GM21717 (cell line): ENCODE measurements around the gene OST4.

Experiments used
- ATAC-seq: cut with Tn5 transposase; IDR thresholded peaks from one replicate; pipeline ENCODE4 v1.9.1; 2021; ENCODE audit warnings: mild to moderate bottlenecking, moderate library complexity; ENCODE audit not compliant: unreplicated experiment

Gene OST4

GRCh38 chr2:27093430-27094352 lies 22.2 kb upstream of the OST4 start:
- ATAC-seq = no peak

GRCh38 chr2:27092696-27093429 lies 21.4 kb upstream of the OST4 start:
- ATAC-seq = no peak

DNA sequence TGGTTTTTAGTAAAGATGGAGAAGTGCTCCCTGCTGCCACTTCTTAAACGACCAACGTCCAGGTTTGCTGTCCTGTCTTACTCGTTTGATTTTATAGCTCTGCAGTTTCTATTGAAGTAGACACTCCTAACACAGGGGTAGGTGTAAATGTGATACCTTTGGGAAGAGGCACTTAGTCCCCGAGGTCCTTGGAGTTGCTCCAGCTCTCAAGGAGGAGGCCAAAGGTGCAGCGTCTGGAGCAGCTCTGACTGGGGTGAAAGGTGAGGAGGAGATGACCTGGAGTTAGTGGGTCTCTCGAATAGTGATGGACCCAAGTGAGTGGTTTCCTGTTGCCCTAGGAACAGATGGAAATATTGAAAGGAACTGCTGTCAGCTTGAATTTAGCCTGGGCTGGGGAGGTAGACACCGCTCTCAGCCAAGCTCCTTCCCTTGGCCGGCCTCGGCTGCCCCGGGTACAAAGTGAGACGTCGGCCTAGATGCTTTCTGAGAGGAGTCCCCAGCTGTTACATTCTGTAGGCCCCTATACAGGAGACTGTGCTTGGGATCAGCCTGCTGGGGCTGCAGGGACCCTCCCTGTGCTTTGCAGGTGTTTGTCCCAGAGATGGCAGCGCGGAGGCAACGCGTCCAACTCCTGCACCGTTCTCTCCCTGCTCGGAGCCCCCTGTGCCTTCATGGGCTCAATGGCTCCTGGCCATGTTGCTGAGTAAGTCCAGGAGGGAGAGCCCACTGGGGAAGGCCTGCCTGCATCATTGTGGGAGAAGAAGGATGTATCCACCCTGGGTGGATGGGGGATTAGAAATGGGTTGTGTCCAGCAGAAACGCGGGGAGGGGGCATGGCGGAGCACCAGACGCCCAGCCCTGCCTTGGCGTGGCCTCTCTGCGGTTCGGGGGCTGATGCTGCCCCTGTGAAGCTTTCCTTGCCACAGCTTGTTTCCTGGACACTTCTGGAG lies 20.6 kb upstream of the OST4 start:
- ATAC-seq = no peak

DNA sequence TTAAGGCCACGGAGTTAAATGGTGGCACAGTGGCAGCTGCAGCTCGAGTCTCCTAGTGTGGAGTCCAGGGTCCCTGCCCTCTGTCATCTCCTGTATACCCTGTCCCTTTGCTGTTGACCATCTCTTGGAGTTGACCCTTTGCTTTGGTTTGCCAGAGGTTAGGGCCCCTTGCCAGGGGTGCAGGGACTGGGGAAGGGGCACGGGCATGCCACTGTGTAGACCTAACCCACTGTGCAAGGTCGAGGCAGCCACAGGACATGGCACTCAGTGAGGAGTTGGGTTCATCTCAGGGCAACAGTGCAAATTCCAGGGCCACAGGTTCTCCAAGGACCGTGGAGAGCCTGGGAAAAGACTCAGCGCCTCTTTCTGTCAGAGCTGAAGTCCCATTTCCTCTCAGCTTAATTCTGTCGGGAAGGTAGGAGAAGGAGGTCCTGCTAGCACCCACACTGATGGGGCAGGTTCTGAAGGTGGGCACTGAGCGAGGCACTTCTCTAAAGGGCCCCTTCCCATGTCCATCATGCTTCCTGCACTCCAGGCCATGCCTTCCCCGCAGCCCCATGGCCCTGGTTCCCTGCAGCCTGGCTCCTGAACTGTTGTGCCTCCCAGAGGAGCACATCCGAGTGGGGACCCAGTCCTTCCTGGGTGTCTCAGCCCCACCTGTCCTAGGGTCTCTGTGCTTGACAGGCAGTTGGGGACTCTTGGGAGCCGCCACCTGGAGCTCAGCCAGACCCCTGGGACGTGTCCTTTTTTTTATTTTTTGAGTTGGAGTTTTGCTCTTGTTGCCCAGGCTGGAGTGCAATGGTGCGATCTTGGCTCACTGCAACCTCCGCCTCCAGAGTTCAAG lies 17.9 kb upstream of the OST4 start:
- no peak for ATAC-seq

DNA sequence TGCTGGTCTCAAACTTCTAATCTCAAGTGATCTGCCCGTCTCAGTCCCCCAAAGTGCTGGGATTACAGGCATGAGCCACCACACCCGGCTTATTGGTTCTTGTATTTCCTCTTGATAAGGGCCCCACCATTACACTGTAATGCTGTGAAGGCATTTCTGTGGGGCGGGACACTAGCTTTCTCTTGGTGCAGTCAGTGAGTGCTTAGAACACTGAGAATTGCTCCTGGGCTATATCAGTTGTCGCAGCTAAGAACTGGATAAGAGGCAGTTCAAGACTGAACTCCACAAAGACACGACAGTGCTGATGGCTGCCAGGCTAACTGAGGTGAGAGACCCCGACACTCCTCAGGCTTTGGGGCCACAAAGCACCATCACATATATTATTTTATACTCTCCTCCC lies 17.2 kb upstream of the OST4 start:
- no peak for ATAC-seq

DNA sequence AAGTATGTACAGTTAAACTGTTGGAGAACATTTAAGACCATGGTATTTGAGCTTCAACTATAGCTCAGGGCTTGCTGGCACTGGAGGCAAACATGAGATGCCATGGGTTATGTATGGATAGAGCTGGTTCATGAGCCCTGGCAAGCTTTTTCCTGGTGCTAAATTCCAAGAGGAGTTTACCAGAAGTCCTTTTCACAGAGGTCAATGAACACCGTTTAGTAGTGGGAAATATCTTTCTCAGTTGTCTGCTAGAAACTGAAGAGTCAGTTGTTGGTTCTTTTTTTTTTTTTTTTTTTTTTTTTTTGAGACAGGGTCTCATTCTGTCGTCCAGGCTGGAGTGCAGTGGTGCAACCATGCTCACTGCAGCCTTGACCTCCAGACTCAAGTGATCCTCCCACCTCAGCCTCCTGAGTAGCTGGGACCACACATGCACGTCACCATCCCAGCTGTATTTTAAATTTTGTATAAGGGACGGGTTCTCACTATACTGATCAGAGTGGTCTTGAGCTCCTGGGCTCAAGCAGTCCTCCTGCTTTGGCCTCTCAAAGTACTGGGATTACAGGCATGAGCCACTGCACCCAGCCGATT lies 16.5 kb upstream of the OST4 start:
- no peak for ATAC-seq

DNA sequence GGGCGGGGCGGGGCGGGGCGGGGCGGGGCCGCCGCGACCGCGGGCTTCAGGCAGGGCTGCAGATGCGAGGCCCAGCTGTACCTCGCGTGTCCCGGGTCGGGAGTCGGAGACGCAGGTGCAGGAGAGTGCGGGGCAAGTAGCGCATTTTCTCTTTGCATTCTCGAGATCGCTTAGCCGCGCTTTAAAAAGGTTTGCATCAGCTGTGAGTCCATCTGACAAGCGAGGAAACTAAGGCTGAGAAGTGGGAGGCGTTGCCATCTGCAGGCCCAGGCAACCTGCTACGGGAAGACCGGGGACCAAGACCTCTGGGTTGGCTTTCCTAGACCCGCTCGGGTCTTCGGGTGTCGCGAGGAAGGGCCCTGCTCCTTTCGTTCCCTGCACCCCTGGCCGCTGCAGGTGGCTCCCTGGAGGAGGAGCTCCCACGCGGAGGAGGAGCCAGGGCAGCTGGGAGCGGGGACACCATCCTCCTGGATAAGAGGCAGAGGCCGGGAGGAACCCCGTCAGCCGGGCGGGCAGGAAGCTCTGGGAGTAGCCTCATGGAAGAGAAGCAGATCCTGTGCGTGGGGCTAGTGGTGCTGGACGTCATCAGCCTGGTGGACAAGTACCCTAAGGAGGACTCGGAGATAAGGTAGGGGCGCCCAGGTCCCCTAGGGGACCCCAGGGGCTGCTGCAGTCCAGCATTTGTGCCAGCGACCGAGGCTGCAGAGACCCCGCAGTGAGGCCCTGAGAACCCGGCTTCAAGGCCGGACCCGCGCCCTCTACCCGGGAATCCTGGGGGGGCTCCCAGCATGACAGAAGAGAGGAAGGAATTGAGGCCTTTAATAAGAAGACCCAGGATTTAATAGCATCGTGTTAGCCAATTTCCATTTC lies 15.5 kb upstream of the OST4 start, which contains the start of gene KHK:
Gene KHK, plus strand, starts transcription at position 49 of the 870 bp plus-strand sequence. Its CDS starts 488 bp downstream, at position 537.
- ATAC-seq = peak; percentile 28

DNA sequence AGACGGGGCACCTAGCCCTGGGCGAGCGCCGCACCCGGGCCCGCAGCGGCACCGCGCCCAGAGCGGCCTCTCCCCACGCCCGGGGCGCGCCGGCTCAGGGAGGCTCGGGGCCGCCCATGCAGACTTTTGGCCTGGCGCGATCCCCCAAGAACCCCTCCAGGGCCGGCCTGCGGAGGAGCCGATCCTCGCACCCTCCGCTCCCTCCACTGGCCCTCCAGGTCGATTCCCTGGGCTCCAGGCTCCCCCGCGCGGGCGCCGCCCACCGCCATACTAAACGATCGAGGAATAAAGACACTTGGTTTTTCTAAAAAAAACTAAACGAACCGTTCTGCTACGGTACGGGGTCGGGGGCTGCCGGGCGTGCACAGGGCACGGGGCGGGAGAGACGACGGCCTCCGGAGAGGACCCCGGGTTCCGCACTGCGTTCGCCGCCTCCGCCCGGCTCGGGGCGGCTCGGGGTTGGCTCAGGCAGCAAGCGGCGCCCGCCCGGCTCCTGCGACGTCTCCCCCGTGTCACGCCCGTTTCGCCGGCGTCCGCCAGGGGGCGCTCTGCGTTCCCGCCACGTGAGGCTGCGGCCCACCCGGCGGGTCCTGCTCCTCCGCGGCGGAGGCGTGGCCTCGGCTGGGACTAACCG lies 14.8 kb upstream of the OST4 start:
- peak; percentile 75 for ATAC-seq

GRCh38 chr2:27085673-27086089 lies 14.2 kb upstream of the OST4 start:
- no peak for ATAC-seq

GRCh38 chr2:27085062-27085672 lies 13.7 kb upstream of the OST4 start:
- ATAC-seq = no peak

- ATAC-seq = no peak
These were observed 13.0 kb upstream of the OST4 start for GRCh38 chr2:27084297-27085061.

- ATAC-seq = no peak
These were observed 12.2 kb upstream of the OST4 start for GRCh38 chr2:27083410-27084296.

DNA sequence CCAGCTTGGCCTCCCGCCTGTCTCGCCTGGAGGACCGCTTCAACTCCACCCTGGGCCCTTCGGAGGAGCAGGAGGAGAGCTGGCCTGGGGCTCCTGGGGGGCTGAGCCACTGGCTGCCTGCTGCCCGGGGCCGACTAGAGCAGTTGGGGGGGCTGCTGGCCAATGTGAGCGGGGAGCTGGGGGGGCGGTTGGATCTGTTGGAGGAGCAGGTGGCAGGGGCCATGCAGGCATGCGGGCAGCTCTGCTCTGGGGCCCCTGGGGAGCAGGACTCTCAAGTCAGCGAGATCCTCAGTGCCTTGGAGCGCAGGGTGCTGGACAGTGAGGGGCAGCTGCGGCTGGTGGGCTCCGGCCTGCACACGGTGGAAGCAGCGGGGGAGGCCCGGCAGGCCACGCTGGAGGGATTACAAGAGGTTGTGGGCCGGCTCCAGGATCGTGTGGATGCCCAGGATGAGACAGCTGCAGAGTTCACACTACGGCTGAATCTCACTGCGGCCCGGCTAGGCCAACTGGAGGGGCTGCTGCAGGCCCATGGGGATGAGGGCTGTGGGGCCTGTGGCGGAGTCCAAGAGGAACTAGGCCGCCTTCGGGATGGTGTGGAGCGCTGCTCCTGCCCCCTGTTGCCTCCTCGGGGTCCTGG lies 11.4 kb upstream of the OST4 start:
- ATAC-seq = no peak

DNA sequence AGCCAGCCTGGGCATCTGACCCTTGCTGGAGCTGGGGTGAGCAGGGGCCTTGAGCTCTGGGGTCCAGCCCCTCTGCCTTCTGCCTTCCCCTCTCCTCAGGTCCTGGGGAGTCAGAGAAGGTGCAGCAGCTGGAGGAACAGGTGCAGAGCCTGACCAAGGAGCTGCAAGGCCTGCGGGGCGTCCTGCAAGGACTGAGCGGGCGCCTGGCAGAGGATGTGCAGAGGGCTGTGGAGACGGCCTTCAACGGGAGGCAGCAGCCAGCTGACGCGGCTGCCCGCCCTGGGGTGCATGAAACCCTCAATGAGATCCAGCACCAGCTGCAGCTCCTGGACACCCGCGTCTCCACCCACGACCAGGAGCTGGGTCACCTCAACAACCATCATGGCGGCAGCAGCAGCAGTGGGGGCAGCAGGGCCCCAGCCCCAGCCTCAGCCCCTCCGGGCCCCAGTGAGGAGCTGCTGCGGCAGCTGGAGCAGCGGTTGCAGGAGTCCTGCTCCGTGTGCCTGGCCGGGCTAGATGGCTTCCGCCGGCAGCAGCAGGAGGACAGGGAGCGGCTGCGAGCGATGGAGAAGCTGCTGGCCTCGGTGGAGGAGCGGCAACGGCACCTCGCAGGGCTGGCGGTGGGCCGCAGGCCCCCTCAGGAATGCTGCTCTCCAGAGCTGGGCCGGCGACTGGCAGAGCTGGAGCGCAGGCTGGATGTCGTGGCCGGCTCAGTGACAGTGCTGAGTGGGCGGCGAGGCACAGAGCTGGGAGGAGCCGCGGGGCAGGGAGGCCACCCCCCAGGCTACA lies 10.7 kb upstream of the OST4 start:
- no peak for ATAC-seq

DNA sequence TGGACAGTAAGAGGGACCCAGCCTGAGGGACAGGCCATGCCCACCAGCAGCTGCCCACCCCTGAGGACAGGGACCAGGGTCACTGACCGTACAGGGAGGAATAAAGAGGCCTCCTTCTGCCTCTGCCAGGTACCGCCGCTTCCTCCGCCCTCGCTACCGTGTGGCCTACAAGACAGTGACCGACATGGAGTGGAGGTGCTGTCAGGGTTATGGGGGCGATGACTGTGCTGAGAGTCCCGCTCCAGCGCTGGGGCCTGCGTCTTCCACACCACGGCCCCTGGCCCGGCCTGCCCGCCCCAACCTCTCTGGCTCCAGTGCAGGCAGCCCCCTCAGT lies 9.1 kb upstream of the OST4 start:
- no peak for ATAC-seq
